ENCODE measurements around the gene ZFYVE19. TPM values are rescaled to one million over a fixed set of nuclear protein-coding genes. Genes with fewer than 3 reads are reported as not detected.

The ZFYVE19 gene
- total and polyA plus RNA-seq, 2 donors (not counting 3 experiments of a cell fraction or from before 2014, with no cell fraction given) = 29.7 to 47.2 TPM

DNA sequence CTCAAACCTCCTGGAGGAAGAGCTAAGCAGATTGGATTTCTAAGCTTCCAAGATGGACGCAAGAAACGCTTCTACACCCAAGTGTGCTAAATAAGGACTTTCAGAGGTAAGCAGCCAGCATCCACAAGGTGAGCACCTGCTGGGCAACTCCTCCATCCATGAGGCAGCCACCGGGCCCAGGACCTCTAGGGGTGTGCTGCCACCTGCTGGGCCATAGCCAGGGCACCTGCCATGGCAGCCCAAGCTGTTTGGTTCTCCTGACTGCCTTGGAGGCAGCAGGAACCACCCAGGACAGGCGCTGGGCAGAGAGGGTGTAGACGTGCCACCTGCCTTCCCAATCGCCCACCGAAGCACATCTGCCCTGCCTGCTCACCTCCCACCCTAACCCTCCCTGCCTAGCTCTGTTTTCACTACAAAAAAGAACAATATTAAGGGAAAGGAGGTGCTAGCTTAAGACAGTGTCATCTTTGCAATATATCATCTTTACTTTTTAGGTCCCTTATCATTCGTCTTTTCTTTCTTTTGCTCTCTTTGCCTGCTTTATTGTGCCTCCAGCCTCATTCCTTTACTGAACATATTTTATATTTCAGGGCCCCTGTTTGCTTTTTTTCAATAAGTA lies 24.2 kb upstream of the ZFYVE19 start:
- POLR2A ChIA-PET = no interaction called here
- intact Hi-C loops (cut with micrococcal nuclease) = loop anchor here (1.0 to 2.0 kb wide), 3 partner anchors 36 to 103 kb away; no protein-coding TSS in a partner anchor

More for the DNA sequence above, 24.2 kb upstream of the ZFYVE19 start:
- no peak overlapping the region for H3K4me3 ChIP-seq (replicated peaks in 1 of 3; ENCODE audit: insufficient read depth in 1 of 3, low read depth in 1 of 3, low read length in 3 of 3)
- DNase-seq (ENCODE audit: low read depth, low spot score) (peak; percentile 63), FAIRE-seq (peak; percentile 73)
- TF ChIP-seq POLR2A (IDR thresholded peaks at IDR 0.05; ENCODE audit: low read depth, low read length) (no peak), EZH2 (IDR thresholded peaks at IDR 0.05; ENCODE audit: borderline replicate concordance, low read depth, low read length, severe bottlenecking) (no peak), GATA2 (IDR thresholded peaks at IDR 0.05; ENCODE audit: insufficient read depth, insufficient read length, low read depth, low read length) (no peak), POLR2AphosphoS5 (IDR thresholded peaks at IDR 0.05; ENCODE audit: insufficient read depth, low read depth, low read length) (no peak), FOS (IDR thresholded peaks at IDR 0.05; ENCODE audit: borderline replicate concordance, insufficient read depth, low read length) (no peak)
- TF ChIP-seq, protein P1, sequence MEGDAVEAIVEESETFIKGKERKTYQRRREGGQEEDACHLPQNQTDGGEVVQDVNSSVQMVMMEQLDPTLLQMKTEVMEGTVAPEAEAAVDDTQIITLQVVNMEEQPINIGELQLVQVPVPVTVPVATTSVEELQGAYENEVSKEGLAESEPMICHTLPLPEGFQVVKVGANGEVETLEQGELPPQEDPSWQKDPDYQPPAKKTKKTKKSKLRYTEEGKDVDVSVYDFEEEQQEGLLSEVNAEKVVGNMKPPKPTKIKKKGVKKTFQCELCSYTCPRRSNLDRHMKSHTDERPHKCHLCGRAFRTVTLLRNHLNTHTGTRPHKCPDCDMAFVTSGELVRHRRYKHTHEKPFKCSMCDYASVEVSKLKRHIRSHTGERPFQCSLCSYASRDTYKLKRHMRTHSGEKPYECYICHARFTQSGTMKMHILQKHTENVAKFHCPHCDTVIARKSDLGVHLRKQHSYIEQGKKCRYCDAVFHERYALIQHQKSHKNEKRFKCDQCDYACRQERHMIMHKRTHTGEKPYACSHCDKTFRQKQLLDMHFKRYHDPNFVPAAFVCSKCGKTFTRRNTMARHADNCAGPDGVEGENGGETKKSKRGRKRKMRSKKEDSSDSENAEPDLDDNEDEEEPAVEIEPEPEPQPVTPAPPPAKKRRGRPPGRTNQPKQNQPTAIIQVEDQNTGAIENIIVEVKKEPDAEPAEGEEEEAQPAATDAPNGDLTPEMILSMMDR (IDR thresholded peaks at IDR 0.05; ENCODE audit: extremely low read depth in 1 of 2, insufficient read depth in 1 of 2, low read depth in 1 of 2, low read length in 2 of 2) = peak; percentile 61 to 88
- no peaks in the 10 kb centered on the region for H3K9me3 ChIP-seq (replicated peaks; ENCODE audit: control insufficient read depth, insufficient read depth, low read length)
- no TSS peak for BruUV-seq (replicated peaks)
- dilution Hi-C loops (cut with MboI; ENCODE audit: extremely low pct_ligation_motif_present, low sequenced_read_pairs) = no loop called here
- H3K27me3 ChIP-seq (ENCODE audit: control insufficient read depth in 2 of 2, insufficient read depth in 2 of 2, low read length in 2 of 2) = no peaks in the 10 kb centered on the region
- no peak overlapping the region for H3K27ac ChIP-seq (ENCODE audit: insufficient read depth, low read depth, low read length)
- no peak overlapping the region for H3K9ac ChIP-seq (replicated peaks; ENCODE audit: extremely low read depth, insufficient read depth, low read length)
- H3K79me2 ChIP-seq (ENCODE audit: control insufficient read depth, insufficient read depth, low read length) = peaks cover 9% of the 10 kb centered on the region
- H2AFZ ChIP-seq (ENCODE audit: low read depth, low read length) = no peak overlapping the region
- H4K20me1 ChIP-seq (replicated peaks; ENCODE audit: control insufficient read depth, extremely low read depth, insufficient read depth, low read length) = no peaks in the 10 kb centered on the region
- no peaks in the 10 kb centered on the region for H3K9me1 ChIP-seq (replicated peaks; ENCODE audit: control insufficient read depth, extremely low read depth, insufficient read depth, low read length)
- H3K36me3 ChIP-seq (ENCODE audit: control insufficient read depth in 2 of 2, extremely low read depth in 1 of 2, insufficient read depth in 2 of 2, low read length in 2 of 2) = peaks cover 0 to 6% of the 10 kb centered on the region in 2 experiments
- H3K4me2 ChIP-seq (ENCODE audit: insufficient read depth, low read length) = no peak overlapping the region
- peaks cover 11% of the 10 kb centered on the region for H3K4me1 ChIP-seq (ENCODE audit: control insufficient read depth, extremely low read depth, insufficient read depth, low read length)
- CTCF ChIA-PET = interaction anchor here (0.6 to 1.9 kb wide), 28 partner anchors 9 to 263 kb away, joined by 3 to 39 read pairs (median 6); partner anchors contain the start of genes C15orf62, CCDC32, DNAJC17 and GCHFR

Data from endothelial cell of umbilical vein (primary cell).